GM19193 (cell line): ENCODE measurements around the gene CIB2.

Experiments used
- POLR2A ChIP-seq: IDR thresholded peaks from 4 replicates; pipeline ENCODE4 v1.6.1; 2011; ENCODE audit not compliant: insufficient read depth, insufficient read length; ENCODE audit errors: extremely low read depth

Gene CIB2

GRCh38 chr15:78130466-78131294 is 565 bp downstream of the CIB2 start:
- no peak for TF ChIP-seq POLR2A

- no peak for TF ChIP-seq POLR2A
These were observed 1.4 kb downstream of the CIB2 start for GRCh38 chr15:78129751-78130287.

GRCh38 chr15:78129077-78129750 is 2.0 kb downstream of the CIB2 start:
- no peak for TF ChIP-seq POLR2A

- no peak for TF ChIP-seq POLR2A
These were observed 3.4 kb downstream of the CIB2 start for GRCh38 chr15:78127882-78128281.

GRCh38 chr15:78125267-78125666 is 6.0 kb downstream of the CIB2 start:
- no peak for TF ChIP-seq POLR2A

GRCh38 chr15:78120523-78120922 is 10.7 kb downstream of the CIB2 start:
- TF ChIP-seq POLR2A: no peak

- no peak for TF ChIP-seq POLR2A
These were observed 18.7 kb downstream of the CIB2 start for GRCh38 chr15:78112551-78112950.

GRCh38 chr15:78111788-78112187 is 19.5 kb downstream of the CIB2 start:
- no peak for TF ChIP-seq POLR2A

- no peak for TF ChIP-seq POLR2A
These were observed 20.2 kb downstream of the CIB2 start for GRCh38 chr15:78110916-78111475.

- no peak for TF ChIP-seq POLR2A
These were observed 21.1 kb downstream of the CIB2 start for GRCh38 chr15:78110096-78110495.

- TF ChIP-seq POLR2A: no peak
These were observed 22.1 kb downstream of the CIB2 start for GRCh38 chr15:78109156-78109555.

- no peak for TF ChIP-seq POLR2A
These were observed 22.8 kb downstream of the CIB2 start for GRCh38 chr15:78108300-78109084.

- TF ChIP-seq POLR2A: no peak
These were observed 23.8 kb downstream of the CIB2 start for GRCh38 chr15:78107471-78107870.

GRCh38 chr15:78105476-78106241 is 25.6 kb downstream of the CIB2 start:
- TF ChIP-seq POLR2A: no peak
